NCI-H345 treated with DMSO at 0.1 percent for 48 hours (cell line): ENCODE measurements around the gene ERC1.

Experiments used
- DNase-seq: peaks from one replicate; lab custom pipeline; 2025; ENCODE audit not compliant: unreplicated experiment; lab: John Stamatoyannopoulos, UW

Gene ERC1

DNA sequence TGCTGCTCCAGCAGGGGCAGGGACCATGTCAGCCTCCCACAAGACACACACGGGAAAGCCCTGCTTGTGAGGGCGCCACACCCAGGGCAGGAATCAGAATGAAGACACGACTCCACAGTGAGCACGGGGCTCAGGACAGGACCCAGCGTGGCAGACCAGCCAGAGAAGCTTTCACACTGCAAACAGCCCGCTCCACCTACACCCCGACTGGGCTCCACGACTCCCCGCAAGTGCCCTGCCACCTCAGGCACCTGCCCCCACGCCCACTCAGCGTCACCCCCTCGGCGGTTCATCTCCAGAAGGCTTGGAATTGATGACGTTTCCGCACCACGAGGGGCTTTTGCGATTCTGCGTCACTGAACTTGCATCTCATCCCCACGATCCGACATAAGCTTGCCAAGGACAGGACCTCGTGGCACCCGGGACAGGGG, 512.3 kb downstream of the ERC1 start:
- no peak for DNase-seq

DNA sequence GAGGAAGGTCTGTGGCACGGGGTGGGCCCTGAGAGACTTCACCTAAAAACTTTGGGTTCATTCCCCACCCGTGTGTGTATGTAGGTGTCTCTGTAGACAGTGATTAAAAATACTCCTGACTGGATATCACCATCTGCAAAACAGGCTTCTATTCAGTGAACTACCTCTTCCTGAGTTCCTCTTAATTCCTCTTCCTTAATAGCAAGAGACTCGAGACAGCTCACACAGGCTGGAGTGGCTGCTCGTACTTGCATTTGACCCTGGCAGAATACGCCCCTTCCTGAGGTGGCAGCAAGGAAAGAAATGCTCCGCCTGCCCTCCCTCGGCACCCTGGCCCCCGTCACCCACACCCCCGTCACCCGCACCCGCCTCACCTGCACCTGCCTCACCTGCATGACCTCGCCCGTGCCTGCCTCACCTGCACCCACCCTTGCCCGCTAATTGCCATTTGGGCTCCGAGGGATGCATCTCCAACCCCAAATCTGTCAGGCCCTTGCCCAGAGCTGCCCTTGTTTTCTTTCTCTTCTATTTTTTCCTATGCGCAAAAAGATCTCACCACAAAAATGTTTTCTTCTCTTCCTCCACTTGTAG, 513.4 kb downstream of the ERC1 start:
- no peak for DNase-seq

DNA sequence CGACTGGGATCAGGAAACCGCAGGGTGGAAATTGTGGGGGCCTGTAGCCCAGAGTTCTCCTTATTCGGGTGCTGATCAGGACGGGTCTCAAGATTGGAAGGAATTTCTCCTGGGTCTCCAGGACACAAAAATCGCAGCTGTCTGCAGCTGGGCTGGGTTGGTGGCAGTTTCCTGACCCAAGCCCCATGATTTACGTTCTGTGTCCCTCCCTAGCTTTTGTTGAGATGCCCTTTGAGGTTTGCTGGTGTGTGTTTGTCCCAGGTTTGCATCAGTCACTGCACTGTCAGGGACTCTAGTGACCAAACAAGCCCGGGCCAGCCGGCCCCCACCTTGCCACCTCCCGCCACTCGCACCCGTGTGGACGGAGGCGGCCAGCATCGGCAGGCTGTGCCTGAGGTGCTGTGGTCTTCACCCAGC, 513.9 kb downstream of the ERC1 start:
- DNase-seq = no peak

GRCh38 chr12:1505576-1505975, 514.6 kb downstream of the ERC1 start:
- DNase-seq = no peak

DNA sequence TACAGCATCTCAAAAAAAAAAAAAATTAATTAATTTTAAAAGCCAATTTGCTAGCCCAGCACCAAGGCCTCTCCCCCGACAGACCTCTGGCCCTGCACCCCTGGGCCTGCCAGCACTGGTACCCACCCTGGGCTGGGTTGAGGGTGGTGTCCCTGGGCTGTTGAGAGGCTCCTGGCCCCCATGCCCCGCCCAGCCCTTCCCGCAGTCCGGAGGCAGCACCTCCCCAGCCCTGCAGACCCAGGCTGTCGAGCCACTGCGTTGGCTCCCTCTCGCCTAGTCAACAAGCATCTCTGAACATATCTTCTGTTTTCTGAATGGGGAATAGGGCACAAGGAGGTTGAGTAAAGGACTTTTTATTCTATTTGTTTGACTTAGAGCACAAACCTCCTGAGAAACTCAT, 516.3 kb downstream of the ERC1 start:
- DNase-seq = no peak

DNA sequence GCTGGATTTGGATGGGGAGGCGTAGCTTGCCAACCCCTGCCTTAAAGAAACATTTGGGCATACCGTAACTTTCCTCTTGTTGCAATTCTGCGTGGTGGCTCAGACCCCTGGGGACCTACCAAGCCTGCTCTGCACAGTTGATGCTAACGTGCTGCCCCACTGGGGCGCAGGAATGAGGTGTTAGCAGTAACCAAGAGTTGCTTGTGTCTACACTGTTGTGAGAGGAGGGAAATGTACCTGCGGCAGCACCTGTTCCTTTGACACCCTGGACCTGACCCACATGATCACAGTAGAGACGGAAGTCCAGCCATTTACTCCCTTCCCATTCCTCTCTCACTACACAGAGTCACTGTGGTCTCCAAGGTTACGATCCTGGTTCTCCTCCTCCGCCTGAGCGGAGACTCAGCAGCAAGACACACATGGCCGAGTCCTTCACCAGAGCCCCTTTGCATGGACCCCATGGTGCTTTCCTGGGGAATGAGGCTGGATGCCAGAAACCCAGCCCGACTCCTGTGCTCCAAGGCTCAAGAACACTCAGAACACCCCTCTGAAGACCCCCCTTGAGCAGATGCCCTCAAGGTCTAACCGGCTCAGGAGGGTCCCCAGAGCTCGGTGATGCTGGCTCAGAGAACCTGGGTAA, 518.5 kb downstream of the ERC1 start:
- no peak for DNase-seq

DNA sequence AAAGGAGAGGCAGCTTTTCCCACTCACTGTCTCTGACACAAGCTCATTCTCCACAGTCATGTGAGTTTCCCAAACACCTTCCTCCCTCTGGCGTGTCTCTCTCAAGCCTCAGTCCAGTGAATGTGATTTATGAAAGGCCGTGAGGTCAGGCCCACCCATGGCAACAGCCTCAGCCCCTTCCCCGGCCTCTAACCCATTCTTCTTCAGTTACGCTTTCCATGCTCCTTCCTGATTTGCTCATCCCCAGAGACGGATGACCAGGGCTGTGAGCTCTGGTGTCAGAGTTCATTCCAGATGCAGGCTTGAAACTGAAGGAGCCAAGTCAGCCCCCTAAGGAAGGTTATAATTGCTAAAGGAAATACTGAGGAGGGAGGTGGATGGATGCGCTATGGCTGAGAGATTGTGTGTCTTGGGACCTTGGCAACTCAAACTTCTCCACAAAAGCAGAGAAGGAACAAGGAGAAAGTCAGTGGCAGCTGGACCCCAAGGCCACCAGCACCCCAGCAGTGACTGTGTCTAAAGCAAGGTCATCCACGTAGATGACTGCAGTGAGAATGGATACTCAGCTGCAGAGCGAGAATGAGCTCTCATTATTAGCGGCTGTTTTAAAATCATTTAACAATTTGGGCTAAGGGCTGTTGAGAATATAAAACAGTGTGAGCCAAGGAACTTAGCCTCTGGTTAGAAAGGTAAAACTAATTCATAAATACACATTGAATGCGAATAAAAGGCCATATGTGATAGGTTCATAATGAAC, 519.2 kb downstream of the ERC1 start:
- DNase-seq = no peak

- DNase-seq = no peak
Observed at GRCh38 chr12:1515010-1515409, 524.0 kb downstream of the ERC1 start.

DNA sequence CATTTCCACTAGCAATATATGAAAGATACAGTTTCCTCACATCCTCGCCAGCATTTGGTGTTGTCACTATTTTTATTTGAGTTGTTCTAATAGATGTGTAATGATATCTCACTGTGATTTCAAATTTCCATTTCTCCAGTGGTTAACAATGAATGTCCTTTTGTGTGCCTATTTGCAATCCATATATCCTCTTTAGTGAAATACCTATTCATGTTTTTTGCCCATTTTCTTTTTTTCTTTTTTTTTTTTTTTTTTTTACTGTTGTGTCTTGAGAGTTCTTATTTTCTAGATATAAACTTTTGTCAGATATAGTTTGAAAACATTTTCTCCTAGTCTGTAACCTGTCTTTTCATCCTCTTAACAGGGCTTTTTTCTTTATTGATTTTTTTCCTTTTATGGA, 524.4 kb downstream of the ERC1 start:
- no peak for DNase-seq

DNA sequence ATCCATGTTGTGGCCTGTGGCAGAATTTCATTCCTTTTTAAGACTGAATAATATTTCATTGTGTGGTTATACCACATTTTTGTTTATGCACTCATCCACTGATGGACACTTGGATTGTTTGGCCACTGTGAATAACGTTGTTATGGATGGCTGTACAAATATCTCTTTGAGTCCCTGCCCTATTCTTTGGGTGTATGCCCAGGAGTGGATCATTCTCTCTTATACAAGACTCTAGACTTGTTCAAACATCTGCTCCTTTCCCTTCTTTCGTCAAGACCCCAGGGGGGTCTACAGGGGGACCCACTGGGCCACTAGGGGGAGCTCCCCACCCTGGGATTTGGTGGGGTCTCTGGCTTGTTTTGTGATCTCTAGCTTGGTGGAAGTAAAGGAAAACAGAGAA, 526.0 kb downstream of the ERC1 start:
- DNase-seq = no peak

- no peak for DNase-seq
Observed at GRCh38 chr12:1517734-1518525, 526.9 kb downstream of the ERC1 start.

GRCh38 chr12:1518591-1519516, 527.8 kb downstream of the ERC1 start:
- no peak for DNase-seq

DNA sequence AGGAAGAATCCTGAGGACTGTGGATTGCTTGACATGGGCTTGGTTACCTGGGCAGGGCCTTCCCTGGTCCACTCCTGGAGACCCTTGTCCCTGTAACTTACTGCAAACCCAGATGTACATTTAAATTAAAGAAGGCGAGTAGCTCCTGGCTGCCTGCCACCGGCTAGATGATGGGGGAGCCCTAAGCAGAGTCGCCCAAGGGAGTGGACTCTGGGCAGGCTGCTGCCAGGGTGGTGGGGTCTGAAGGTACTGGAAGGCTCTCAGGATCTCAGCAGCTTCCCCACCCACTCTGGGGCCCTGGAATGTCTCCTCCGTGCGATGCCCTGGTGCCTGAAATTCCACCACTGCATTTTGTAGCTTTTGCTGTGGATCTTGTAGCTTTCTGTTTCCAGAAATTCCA, 528.6 kb downstream of the ERC1 start:
- no peak for DNase-seq

DNA sequence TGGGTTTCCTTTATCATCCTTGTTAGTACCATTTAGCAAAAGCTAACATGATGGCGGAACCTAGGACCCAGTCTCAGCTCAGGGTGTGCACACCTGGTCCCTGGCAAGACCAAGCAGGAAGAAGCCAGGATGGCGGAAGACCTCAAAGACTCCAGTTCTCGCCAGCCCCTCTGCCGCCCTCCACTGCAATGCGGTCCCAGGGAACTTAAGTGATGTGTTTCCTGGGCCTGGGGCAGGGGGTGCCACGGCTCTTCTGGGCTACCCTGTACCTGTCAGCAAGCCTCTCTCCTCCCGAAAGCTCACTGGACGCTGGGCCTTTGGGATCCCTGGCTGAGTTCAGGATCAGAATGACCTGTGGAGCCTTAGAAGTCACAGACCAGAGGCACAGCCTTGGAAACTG, 532.0 kb downstream of the ERC1 start:
- DNase-seq = no peak

GRCh38 chr12:1523558-1524050, 532.6 kb downstream of the ERC1 start:
- no peak for DNase-seq

DNA sequence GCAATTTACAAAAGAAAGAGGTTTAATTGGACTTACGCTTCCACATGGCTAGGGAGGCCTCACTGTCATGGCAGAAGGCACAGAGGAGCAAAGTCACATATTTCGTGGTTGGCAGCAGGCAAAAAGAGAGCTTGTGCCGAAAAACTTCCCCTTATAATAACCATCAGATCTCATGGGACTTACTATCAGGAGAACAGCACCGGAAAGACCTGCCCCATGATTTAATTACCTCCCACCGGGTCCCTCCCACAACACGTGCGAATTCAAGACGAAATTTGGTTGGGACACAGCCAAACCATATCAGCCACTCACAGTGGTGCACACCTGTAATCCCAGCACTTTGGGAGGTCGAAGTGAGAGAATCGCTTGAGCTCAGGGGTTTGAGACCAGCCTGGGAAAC, 534.8 kb downstream of the ERC1 start:
- DNase-seq = no peak

DNA sequence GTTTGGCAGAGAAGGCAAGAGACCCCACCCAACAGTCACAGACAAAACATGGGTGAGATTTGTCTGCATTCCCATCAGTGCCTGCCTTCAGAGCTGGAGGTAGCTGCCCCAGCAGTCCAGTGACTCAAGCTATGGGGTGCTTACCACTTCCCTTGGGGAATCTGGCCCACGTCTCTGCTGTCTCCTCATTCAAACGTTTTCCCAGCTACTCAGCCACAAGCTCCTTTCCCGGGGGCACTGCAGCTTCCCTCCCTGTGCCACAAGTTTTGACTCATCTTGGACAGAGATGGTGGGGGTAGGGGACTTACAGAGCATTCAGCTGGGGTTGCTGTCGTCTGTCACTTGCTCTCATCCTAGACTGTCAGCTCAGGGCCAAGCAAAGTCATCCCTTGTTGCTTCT, 536.8 kb downstream of the ERC1 start:
- DNase-seq = no peak

- no peak for DNase-seq
Observed at GRCh38 chr12:1528791-1529190, 537.8 kb downstream of the ERC1 start.

GRCh38 chr12:1529228-1529861, 538.3 kb downstream of the ERC1 start:
- DNase-seq = no peak
